Small intestine (tissue), 7 donors: ENCODE measurements around the gene BDH1. TPM values are rescaled to one million over a fixed set of nuclear protein-coding genes. Genes with fewer than 3 reads are reported as not detected.
A peak's percentile ranks its signal among the peaks of the same experiment; 100 is the strongest.
"Not testable (repeated sequence)": the region's sequence is repeated elsewhere in the genome, so short reads cannot be mapped to it uniquely, and the experiment has no call there.

Experiments used
- DNase-seq, 2 donors: peaks; one replicate each; pipeline versions ENCODE4 v3.0.0 to v3.0.0-alpha.2; 2013
- FAIRE-seq: peaks from 2 replicates; lab custom pipeline; 2012; peaks lifted over from hg19 to GRCh38; lab: Jason Lieb, UNC
- H3K27ac ChIP-seq, 3 donors: one replicate each; pipeline ENCODE4 v1.5.1; 2013; ENCODE audit warnings: low read length in 2 of 3, mild to moderate bottlenecking in 2 of 3, control low read depth in 1 of 3, inconsistent platforms in 1 of 3, low read depth in 1 of 3, moderate library complexity in 1 of 3
- H3K27me3 ChIP-seq, 3 donors: one replicate each; pipeline ENCODE4 v1.6.1; 2013; ENCODE audit warnings: low read length in 3 of 3, inconsistent platforms in 1 of 3; ENCODE audit not compliant: control insufficient read depth in 3 of 3, insufficient read depth in 3 of 3
- H3K36me3 ChIP-seq, 3 donors: one replicate each; pipeline ENCODE4 v1.6.1; 2013; ENCODE audit warnings: low read length in 3 of 3, inconsistent platforms in 1 of 3, low read depth in 1 of 3, mild to moderate bottlenecking in 1 of 3, moderate library complexity in 1 of 3; ENCODE audit not compliant: control insufficient read depth in 3 of 3, insufficient read depth in 2 of 3
- H3K4me1 ChIP-seq, 3 donors: one replicate each; pipeline ENCODE4 v1.6.1; 2013; ENCODE audit warnings: low read length in 2 of 3, inconsistent platforms in 1 of 3, low read depth in 1 of 3, mild to moderate bottlenecking in 1 of 3, moderate library complexity in 1 of 3; ENCODE audit not compliant: control insufficient read depth in 3 of 3, insufficient read depth in 2 of 3
- H3K4me3 ChIP-seq, 3 donors: one replicate each; pipeline ENCODE4 v1.5.1; 2013; ENCODE audit warnings: low read length in 3 of 3, control low read depth in 1 of 3, inconsistent platforms in 1 of 3, low read depth in 1 of 3, mild to moderate bottlenecking in 1 of 3, moderate library complexity in 1 of 3
- H3K9me3 ChIP-seq, 2 donors: one replicate each; pipeline ENCODE4 v1.6.1; 2013; ENCODE audit warnings: low read depth in 1 of 2, low read length in 1 of 2; ENCODE audit not compliant: control insufficient read depth in 2 of 2, insufficient read depth in 1 of 2
- WGBS, 3 donors: extraction: QIAGEN DNeasy Blood & Tissue Kit; methylation state at CpG; one replicate each; pipeline ENCODE4 v1.1.7; 2013; 5-methylcytosine and 5-hydroxymethylcytosine counted together
- polyA plus RNA-seq, 4 donors: library from polyadenylated mRNA; stranded (reverse) in 3 of 4; unstranded in 1 of 4; fragments of 200-250 nt in 3 of 4; fragments of 120-200 nt in 1 of 4; gene quantifications; one replicate each; pipeline versions ENCODE4 v1.2.1 to v1.2.3, GENCODE V29; 2013
- donor health status: healthy with polysubstance abuse.
- donor health status: control.
- donor health status: control.
- donor health status: Bipolar disorder and iron deficiency.
- donor health status: healthy.

Gene BDH1
- polyA plus RNA-seq, 4 donors, result 71.1 to 101 (median 91.4) TPM

- DNase-seq, result no peak
- no peak overlapping the region for H3K4me3 ChIP-seq
- no peak for FAIRE-seq
- H3K4me1 ChIP-seq, result peaks cover 0 to 46% (median 0%) of the 10 kb centered on the region in 3 donors
- WGBS, 3 donors, result 85 to 92% (median 90%) methylated on average over 5 of the region's 5 CpGs
- H3K27me3 ChIP-seq, result no peaks in the 10 kb centered on the region
- peaks cover 0 to 7% (median 0%) of the 10 kb centered on the region in 3 donors for H3K36me3 ChIP-seq
- H3K9me3 ChIP-seq, result peaks cover 0 to 14% of the 10 kb centered on the region in 2 donors
- peak overlapping the region in 1 of 3 donors; percentile 63 for H3K27ac ChIP-seq
Measured at GRCh38 chr3:197575362-197575761, 19.6 kb upstream of the BDH1 start.

- H3K4me1 ChIP-seq, result peaks cover 0 to 46% (median 0%) of the 10 kb centered on the region in 3 donors
- WGBS, 3 donors, result 32 to 63% (median 56%) methylated on average over 4 of the region's 4 CpGs
- not testable (repeated sequence) for H3K27me3 ChIP-seq, H3K4me3 ChIP-seq, H3K36me3 ChIP-seq, FAIRE-seq
- peaks cover 0 to 18% of the 10 kb centered on the region in 2 donors for H3K9me3 ChIP-seq
- peak overlapping the region in 1 of 3 donors; percentile 63 for H3K27ac ChIP-seq
- peak in 1 of 2 donors; percentile 79 for DNase-seq
Measured at GRCh38 chr3:197574396-197574991, 18.7 kb upstream of the BDH1 start.

GRCh38 chr3:197573048-197573767 lies 17.4 kb upstream of the BDH1 start:
- H3K27me3 ChIP-seq, result no peaks in the 10 kb centered on the region
- peaks cover 0 to 18% of the 10 kb centered on the region in 2 donors for H3K9me3 ChIP-seq
- DNase-seq (no peak), FAIRE-seq (no peak)
- 74 to 80% (median 76%) methylated on average over 6 of the region's 6 CpGs for WGBS, 3 donors
- no peak overlapping the region for H3K4me3 ChIP-seq
- H3K36me3 ChIP-seq, result peaks cover 0 to 7% (median 0%) of the 10 kb centered on the region in 3 donors
- H3K27ac ChIP-seq, result no peak overlapping the region
- peaks cover 0 to 46% (median 0%) of the 10 kb centered on the region in 3 donors for H3K4me1 ChIP-seq

- H3K4me3 ChIP-seq, H3K27ac ChIP-seq, H3K27me3 ChIP-seq, DNase-seq, H3K36me3 ChIP-seq, FAIRE-seq: not testable (repeated sequence)
- Histone ChIP-seq H3K4me1 (peaks cover 0 to 34% (median 0%) of the 10 kb centered on the region in 3 donors), H3K9me3 (peaks cover 0 to 18% of the 10 kb centered on the region in 2 donors)
Measured at GRCh38 chr3:197571880-197572172, 16.1 kb upstream of the BDH1 start.

GRCh38 chr3:197571074-197571879 lies 15.5 kb upstream of the BDH1 start:
- peak in 1 of 2 donors; percentile 59 for DNase-seq
- H3K9me3 ChIP-seq, result peaks cover 0 to 18% of the 10 kb centered on the region in 2 donors
- H3K4me1 ChIP-seq, result peaks cover 0 to 30% (median 0%) of the 10 kb centered on the region in 3 donors
- not testable (repeated sequence) for H3K4me3 ChIP-seq, H3K36me3 ChIP-seq, FAIRE-seq, H3K27me3 ChIP-seq, H3K27ac ChIP-seq
- 62 to 73% (median 62%) methylated on average over 4 of the region's 4 CpGs for whole genome bisulfite sequencing, 3 donors

- not testable (repeated sequence) for H3K36me3 ChIP-seq, H3K4me3 ChIP-seq, FAIRE-seq, H3K27ac ChIP-seq, DNase-seq, H3K27me3 ChIP-seq
- 71 to 91% (median 71%) methylated on average over 2 of the region's 2 CpGs for WGBS, 3 donors
- Histone ChIP-seq H3K4me1 (peaks cover 0 to 16% (median 0%) of the 10 kb centered on the region in 3 donors), H3K9me3 (peaks cover 0 to 22% of the 10 kb centered on the region in 2 donors)
Measured at GRCh38 chr3:197569433-197569832, 13.7 kb upstream of the BDH1 start.

- Histone ChIP-seq H3K27me3 (no peaks in the 10 kb centered on the region), H3K27ac (no peak overlapping the region), H3K4me1 (peaks cover 0 to 7% (median 0%) of the 10 kb centered on the region in 3 donors), H3K36me3 (no peaks in the 10 kb centered on the region), H3K4me3 (no peak overlapping the region), H3K9me3 (peaks cover 0 to 25% of the 10 kb centered on the region in 2 donors)
- no peak for FAIRE-seq
- WGBS, 3 donors, result 57 to 66% (median 64%) methylated on average over 6 of the region's 6 CpGs
- no peak for DNase-seq
Measured at GRCh38 chr3:197567904-197568681, 12.3 kb upstream of the BDH1 start.

GRCh38 chr3:197566155-197566554 lies 10.4 kb upstream of the BDH1 start:
- FAIRE-seq, result not testable (repeated sequence)
- H3K9me3 ChIP-seq, result peaks cover 0 to 18% of the 10 kb centered on the region in 2 donors

More at GRCh38 chr3:197566155-197566554, 10.4 kb upstream of the BDH1 start:
- DNase-seq, result peak in 1 of 2 donors; percentile 41
- not testable (repeated sequence) for H3K27me3 ChIP-seq, H3K4me1 ChIP-seq, H3K4me3 ChIP-seq, H3K27ac ChIP-seq, H3K36me3 ChIP-seq
